Erythroblast (primary cell): ENCODE measurements around the gene GAA.

Experiments
- GATA1 ChIP-seq: IDR thresholded peaks from 2 replicates; pipeline ENCODE4 v1.6.1; 2011; ENCODE audit warnings: low read depth, mild to moderate bottlenecking, control low read depth, low read length, moderate library complexity
- POLR2A ChIP-seq: IDR thresholded peaks from 2 replicates; pipeline ENCODE4 v1.6.1; 2011; ENCODE audit warnings: mild to moderate bottlenecking, low read length

- TF ChIP-seq POLR2A, result no peak
- TF ChIP-seq GATA1, result no peak
Measured at GRCh38 chr17:80103449-80104085, 2.2 kb downstream of the GAA start.
